A673 (cell line): ENCODE data around the gene HOXB3.

Experiments used
- CTCF ChIP-seq: fragments of 300-800, 200-600 bp; sonication (generic); conservative IDR thresholded peaks from 2 replicates; pipeline ENCODE4 v1.5.1; 2017; ENCODE audit warnings: low read depth, mild to moderate bottlenecking, antibody characterized with exemption, low read length, moderate library complexity, mixed read lengths
- EZH2 ChIP-seq: fragments of 200-600 bp; sonication (generic); IDR thresholded peaks from 2 replicates; pipeline ENCODE4 v1.6.1; 2017; ENCODE audit warnings: borderline replicate concordance, low read depth, mild to moderate bottlenecking, mixed read lengths, antibody characterized with exemption, low read length; ENCODE audit not compliant: poor library complexity, severe bottlenecking

DNA sequence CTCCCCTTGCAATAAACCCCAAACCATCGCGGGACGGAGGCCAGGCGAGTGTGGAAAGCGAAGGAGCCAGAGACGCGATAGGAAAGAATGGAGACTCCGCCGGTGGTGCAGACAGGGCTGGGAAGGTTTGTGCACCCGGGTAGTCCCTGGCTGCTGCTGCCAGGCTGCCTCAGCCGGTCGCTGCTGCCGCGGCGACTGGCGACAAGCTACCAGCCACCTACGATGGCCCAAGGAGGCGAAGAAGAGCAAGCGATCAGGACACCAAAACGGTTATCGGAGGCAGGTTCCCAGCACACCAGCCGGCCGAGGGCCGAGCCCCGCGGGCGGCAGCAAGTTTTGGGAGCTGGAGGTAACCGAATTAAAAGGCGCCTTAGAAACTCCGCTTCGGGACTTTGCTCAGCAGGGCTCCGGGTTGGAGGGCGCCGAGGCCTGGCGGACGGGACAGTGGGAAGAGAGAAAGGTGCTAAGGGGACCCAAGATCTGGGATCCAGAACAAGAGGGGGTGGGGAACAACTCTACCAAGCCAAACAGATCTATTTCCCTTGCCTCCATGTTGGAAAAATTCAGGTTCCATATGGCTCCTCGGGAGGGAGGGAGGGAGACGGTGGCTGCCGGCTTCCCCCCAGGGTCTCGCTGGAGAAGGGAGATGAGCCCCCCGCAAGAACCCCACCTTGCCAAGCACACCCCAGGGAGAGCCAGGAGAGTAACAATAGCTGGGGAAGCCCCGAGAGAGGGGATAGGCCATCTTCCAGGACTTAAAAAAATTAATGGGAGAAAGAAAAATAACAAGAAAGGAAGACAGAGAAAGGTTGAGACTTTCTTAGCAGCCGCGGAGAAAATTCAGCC lies 35.4 kb downstream of the HOXB3 start:
- TF ChIP-seq CTCF = no peak
- no peak for TF ChIP-seq EZH2
